ENCODE results near the gene ADAMTS18.
"Not testable (repeated sequence)": the region's sequence is repeated elsewhere in the genome, so short reads cannot be mapped to it uniquely, and the experiment has no call there.

Gene ADAMTS18

GRCh38 chr16:77277571-77277970, 157.3 kb downstream of the ADAMTS18 start:
- DNase-seq = no peak

DNA sequence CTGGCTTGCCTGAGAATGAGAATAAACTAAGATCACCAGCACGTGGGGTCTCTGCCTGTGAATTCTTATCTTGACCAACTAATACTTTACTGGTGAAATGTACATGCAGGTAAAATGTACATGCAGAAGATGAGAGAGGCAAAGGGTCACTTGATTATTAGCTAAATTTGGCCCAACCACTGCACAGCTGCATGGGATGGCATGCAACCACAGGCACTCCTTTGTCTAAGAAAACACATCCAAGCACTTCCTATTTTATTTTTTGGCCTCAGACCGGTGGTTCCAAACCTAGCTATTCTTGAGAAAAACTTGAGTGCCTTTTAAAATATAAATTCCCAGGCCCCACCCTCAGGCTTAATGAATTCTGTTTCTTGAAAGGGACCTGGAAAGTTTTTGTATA, 157.7 kb downstream of the ADAMTS18 start:
- no peak for DNase-seq

GRCh38 chr16:77276661-77277060, 158.2 kb downstream of the ADAMTS18 start:
- DNase-seq = no peak

GRCh38 chr16:77275303-77275702, 159.5 kb downstream of the ADAMTS18 start:
- DNase-seq = not testable (repeated sequence)

- DNase-seq = no peak
These were observed 161.0 kb downstream of the ADAMTS18 start for GRCh38 chr16:77273815-77274214.

GRCh38 chr16:77271532-77272426, 163.1 kb downstream of the ADAMTS18 start:
- no peak for DNase-seq

DNA sequence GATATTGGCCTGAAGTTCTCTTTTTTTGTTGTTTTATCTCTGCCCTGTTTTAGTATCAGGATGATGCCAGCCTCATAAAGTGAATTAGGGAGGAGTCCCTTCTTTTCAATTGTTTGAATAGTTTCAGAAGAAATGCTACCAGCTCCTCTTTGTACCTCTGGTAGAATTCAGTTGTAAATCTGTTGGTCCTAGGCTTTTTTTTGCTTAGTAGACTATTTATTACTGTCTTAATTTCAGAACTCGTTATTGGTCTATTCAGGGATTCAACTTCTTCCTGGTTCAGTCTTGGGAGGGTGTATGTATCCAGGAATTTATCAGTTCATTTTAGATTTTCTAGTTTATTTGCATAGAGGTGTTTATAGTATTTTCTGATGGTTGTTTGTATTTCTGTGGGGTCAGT, 168.6 kb downstream of the ADAMTS18 start:
- not testable (repeated sequence) for DNase-seq

- DNase-seq = no peak
These were observed 171.9 kb downstream of the ADAMTS18 start for GRCh38 chr16:77262971-77263370.

DNA sequence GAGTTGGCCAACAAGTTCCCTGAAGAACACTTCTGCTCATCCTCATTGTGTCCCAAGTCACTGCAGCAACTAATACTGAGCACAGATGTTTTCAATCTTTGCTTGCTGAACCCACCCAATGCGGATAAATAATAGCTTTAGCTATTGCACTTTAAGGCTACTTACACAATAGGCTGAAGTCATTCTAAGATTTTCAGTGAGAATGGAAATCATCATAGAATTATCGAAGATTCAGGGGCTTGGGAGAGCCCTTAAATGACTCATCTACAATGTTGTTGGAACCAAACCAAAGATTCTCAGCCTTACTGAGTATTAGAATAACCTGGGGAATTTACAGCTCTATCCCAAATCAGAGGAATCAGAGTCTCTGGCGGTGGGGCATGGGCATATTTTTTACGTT, 184.4 kb downstream of the ADAMTS18 start:
- DNase-seq = no peak

DNA sequence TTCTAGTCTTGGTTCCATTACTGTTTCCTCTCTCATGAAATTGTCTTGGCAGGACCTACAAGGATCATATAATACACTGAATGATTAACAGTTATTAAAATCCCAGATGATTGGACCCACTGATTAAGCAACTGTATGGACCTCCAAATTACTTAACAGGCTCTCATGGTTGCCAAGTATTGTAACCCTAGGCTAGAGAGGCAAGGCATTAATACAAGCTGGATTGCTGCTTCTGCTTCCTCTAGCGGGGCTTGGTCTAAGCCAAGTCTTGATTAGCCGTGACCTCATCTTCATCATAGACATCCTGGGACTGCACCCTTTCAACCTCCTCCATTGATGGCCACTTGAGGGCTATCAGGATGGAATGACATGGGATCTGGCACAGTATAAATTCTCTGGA, 188.7 kb downstream of the ADAMTS18 start:
- no peak for DNase-seq

- not testable (repeated sequence) for DNase-seq
These were observed 192.4 kb downstream of the ADAMTS18 start for GRCh38 chr16:77242471-77242870.

GRCh38 chr16:77238593-77238992, 196.2 kb downstream of the ADAMTS18 start:
- no peak for DNase-seq

DNA sequence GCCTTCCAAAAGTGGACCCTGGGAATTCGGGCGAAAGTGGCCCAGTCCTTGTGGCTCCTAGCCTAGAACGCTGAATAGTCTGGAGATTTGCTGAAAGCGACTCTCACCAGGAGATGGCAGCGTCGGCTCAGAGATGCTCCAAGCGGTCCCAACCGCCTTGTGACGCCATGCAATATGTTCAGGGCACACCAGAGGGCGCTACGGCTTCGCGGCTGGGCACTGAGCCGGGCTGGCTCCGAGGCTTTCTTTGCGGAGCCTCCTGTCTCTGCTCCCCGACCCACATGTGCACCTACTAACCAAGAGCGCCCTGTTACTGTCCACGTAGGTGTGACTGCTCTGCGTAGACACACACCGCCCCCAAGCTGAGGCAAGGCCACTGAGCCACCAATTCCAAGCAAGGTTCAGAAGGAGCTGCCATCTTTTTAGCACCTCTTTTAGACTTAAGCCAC, 198.7 kb downstream of the ADAMTS18 start:
- peak; percentile 90 for DNase-seq

GRCh38 chr16:77234611-77235010, 200.2 kb downstream of the ADAMTS18 start:
- DNase-seq = no peak

- DNase-seq = no peak
These were observed 200.9 kb downstream of the ADAMTS18 start for GRCh38 chr16:77233799-77234519.

Measured in stimulated activated CD4-positive, alpha-beta T cell treated with anti-CD3 and anti-CD28 coated beads, Interleukin-15, amount 100 ng/mL, for 24 hours (primary cell).